HG03521 (cell line): ENCODE results near the gene GNPDA1.
"Not testable (repeated sequence)": the region's sequence is repeated elsewhere in the genome, so short reads cannot be mapped to it uniquely, and the experiment has no call there.

Experiments
- ATAC-seq: cut with Tn5 transposase; IDR thresholded peaks from one replicate; pipeline ENCODE4 v1.9.1; 2021; ENCODE audit warnings: mild to moderate bottlenecking, moderate library complexity; ENCODE audit not compliant: unreplicated experiment

GNPDA1 gene

GRCh38 chr5:142012792-142013388 lies at the start of gene GNPDA1:
TSS of gene GNPDA1 (minus strand) at chr5:142013027. CDS start at chr5:142012035, 992 bp downstream.
- ATAC-seq: peak; percentile 70

GRCh38 chr5:142059304-142059940 lies 46.6 kb upstream of the GNPDA1 start:
- ATAC-seq: no peak

- ATAC-seq: no peak
Measured at GRCh38 chr5:142057697-142058056, 44.9 kb upstream of the GNPDA1 start.

- no peak for ATAC-seq
Measured at GRCh38 chr5:142056816-142057696, 44.2 kb upstream of the GNPDA1 start.

GRCh38 chr5:142055301-142055700 lies 42.5 kb upstream of the GNPDA1 start:
- ATAC-seq: no peak

GRCh38 chr5:142053426-142054151 lies 40.8 kb upstream of the GNPDA1 start:
- ATAC-seq: no peak

GRCh38 chr5:142052026-142052425 lies 39.2 kb upstream of the GNPDA1 start:
- ATAC-seq: not testable (repeated sequence)

GRCh38 chr5:142048272-142048671 lies 35.4 kb upstream of the GNPDA1 start:
- no peak for ATAC-seq

- no peak for ATAC-seq
Measured at GRCh38 chr5:142046191-142046590, 33.4 kb upstream of the GNPDA1 start.

- ATAC-seq: not testable (repeated sequence)
Measured at GRCh38 chr5:142040881-142041280, 28.1 kb upstream of the GNPDA1 start.

GRCh38 chr5:142040285-142040684 lies 27.5 kb upstream of the GNPDA1 start:
- no peak for ATAC-seq

GRCh38 chr5:142038735-142039134 lies 25.9 kb upstream of the GNPDA1 start:
- ATAC-seq: no peak

- ATAC-seq: not testable (repeated sequence)
Measured at GRCh38 chr5:142037599-142037998, 24.8 kb upstream of the GNPDA1 start.

- no peak for ATAC-seq
Measured at GRCh38 chr5:142036918-142037317, 24.1 kb upstream of the GNPDA1 start.

- no peak for ATAC-seq
Measured at GRCh38 chr5:142034994-142035393, 22.2 kb upstream of the GNPDA1 start.

GRCh38 chr5:142033632-142034567 lies 21.1 kb upstream of the GNPDA1 start:
- not testable (repeated sequence) for ATAC-seq

- no peak for ATAC-seq
Measured at GRCh38 chr5:142032747-142033631, 20.2 kb upstream of the GNPDA1 start.

- ATAC-seq: no peak
Measured at GRCh38 chr5:142032150-142032549, 19.3 kb upstream of the GNPDA1 start.

GRCh38 chr5:142025637-142026036 lies 12.8 kb upstream of the GNPDA1 start:
- ATAC-seq: no peak
